HG03571 (cell line): ENCODE data around the gene XPO1.

Experiments used
- ATAC-seq: cut with Tn5 transposase; IDR thresholded peaks from one replicate; pipeline ENCODE4 v1.9.1; 2021; ENCODE audit not compliant: unreplicated experiment

XPO1 gene

GRCh38 chr2:61437170-61437569 lies 101.0 kb downstream of the XPO1 start:
- ATAC-seq, result no peak

DNA sequence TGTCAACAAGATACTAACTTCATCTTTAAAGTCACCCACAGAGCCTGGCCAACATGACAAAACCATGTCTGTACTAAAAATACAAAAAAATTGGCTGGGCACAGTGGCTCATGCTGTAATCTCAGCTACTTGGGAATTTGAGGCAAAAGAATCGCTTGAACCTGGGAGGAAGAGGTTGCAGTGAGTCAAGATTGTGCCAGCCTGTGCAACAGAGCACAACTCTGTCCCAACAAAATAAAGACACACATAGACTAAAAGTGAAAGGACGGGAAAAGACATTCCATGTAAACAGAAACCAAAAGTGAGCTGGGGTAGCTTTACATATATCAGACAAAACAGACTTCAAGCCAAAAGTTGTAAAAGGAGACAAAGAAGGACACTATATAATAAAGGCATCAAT lies 102.1 kb downstream of the XPO1 start:
- no peak for ATAC-seq

- no peak for ATAC-seq
Observed at GRCh38 chr2:61435291-61435690, 102.9 kb downstream of the XPO1 start.

GRCh38 chr2:61434314-61434713 lies 103.8 kb downstream of the XPO1 start:
- ATAC-seq, result no peak

GRCh38 chr2:61433606-61434005 lies 104.5 kb downstream of the XPO1 start:
- no peak for ATAC-seq

- no peak for ATAC-seq
Observed at GRCh38 chr2:61432990-61433389, 105.2 kb downstream of the XPO1 start.

DNA sequence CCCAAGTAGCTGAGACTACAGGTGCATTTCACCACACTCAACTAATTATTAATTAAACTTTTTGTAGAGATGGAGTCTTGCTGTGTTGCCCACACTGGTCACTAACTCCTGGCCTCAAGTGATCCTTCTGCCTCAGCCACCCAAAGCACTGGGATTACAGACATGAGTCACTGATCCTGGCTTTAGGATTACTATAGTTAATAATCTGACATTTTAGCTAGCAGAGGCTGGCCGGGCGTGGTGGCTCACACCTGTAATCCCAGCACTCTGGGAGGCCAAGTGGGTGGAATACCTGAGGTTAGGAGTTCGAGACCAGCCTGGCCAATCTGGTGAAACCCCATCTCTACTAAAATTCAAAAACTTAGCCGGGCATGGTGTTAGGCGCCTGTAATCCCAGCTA lies 106.8 kb downstream of the XPO1 start:
- ATAC-seq, result no peak
